HG03097 (cell line): ENCODE measurements around the gene STARD3.
"Not testable (repeated sequence)": the region's sequence is repeated elsewhere in the genome, so short reads cannot be mapped to it uniquely, and the experiment has no call there.

ENCODE experiments used
- ATAC-seq: cut with Tn5 transposase; IDR thresholded peaks from one replicate; pipeline ENCODE4 v1.9.1; 2021; ENCODE audit not compliant: unreplicated experiment, low FRiP score

Gene STARD3

DNA sequence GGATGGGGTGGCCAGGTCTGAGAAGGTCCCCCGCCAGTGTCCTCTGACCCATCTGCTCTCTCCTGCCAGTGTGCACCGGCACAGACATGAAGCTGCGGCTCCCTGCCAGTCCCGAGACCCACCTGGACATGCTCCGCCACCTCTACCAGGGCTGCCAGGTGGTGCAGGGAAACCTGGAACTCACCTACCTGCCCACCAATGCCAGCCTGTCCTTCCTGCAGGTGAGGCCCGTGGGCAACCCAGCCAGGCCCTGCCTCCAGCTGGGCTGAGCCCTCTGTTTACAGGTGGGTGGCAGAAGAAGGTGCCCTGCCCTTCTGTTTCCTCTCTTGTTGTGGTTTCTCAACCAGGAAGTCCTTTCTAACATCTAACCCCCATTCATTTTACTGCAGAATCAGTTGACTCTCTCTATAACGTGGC is 70.0 kb downstream of the STARD3 start:
- no peak for ATAC-seq

DNA sequence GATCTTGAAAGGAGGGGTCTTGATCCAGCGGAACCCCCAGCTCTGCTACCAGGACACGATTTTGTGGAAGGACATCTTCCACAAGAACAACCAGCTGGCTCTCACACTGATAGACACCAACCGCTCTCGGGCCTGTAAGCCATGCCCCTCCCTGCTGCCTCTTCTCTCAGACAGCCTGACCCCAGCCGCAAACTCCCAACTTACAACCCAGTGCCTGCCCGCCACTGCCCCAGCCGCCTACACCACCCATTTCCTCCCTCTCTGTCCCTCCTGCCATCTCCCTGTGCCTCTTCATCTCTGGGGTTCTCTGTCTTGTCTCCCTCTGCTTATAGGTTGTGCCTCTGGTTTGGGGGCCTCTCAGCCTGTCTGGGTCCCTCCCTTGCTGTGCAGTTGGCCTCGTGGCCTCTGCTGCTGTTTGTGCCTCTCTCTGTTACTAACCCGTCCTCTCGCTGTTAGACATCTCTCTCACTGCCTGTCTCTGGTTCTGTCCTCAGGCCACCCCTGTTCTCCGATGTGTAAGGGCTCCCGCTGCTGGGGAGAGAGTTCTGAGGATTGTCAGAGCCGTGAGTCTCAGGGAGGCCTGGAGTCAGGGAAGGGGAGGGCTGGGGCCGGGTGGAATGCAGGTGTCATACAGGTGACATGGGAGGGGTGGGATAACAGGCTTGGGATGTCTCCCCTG is 72.5 kb downstream of the STARD3 start:
- no peak for ATAC-seq

DNA sequence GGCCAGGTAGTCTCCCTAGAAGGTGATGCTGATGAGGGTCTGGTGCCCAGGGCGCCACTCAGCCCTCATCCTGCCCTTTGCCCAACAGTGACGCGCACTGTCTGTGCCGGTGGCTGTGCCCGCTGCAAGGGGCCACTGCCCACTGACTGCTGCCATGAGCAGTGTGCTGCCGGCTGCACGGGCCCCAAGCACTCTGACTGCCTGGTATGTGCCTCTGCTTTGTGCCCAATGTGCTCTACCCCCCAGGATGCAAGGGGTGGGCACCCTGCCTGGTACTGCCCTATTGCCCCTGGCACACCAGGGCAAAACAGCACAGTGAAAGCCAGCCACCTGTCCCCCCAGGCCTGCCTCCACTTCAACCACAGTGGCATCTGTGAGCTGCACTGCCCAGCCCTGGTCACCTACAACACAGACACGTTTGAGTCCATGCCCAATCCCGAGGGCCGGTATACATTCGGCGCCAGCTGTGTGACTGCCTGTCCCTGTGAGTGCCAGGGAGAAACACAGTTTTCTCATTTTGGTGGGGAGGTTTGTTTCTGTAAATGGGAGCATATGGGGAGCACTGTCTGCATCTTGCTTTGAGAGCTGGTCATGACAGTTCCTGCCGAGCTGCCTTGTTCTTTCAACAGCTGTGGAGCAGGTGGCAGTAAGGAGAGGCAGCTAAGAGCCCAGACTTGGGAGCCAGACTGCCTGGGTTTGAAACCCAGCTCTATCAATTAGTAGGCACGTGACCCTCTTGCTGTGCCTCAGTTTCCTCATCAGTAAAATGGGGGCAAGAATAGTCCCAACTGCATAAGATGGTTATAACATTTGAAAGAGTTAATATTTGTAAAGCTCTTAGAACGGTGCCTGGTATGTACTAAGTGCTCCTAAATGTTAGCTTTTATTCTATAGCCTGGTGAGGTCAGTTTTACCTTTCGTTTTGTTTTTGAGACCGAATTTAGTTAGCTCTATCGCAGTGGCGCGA is 73.3 kb downstream of the STARD3 start:
- no peak for ATAC-seq

DNA sequence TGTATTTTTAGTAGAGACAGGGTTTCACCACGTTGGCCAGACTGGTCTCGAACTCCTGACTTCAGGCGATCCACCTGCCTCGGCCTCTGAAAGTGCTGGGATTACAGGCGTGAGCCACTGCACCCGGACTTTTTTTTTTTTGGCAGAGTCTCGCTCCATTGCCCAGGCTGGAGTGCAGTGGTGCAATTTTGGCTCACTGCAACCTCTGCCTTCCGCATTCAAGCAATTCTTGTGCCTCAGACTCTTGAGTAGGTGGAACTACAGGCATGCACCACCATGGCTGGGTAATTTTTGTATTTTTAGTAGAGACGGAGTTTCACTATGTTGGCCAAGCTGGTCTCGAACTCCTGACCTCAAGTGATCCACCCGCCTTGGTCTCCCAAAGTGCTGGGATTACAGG is 74.1 kb downstream of the STARD3 start:
- ATAC-seq = not testable (repeated sequence)

DNA sequence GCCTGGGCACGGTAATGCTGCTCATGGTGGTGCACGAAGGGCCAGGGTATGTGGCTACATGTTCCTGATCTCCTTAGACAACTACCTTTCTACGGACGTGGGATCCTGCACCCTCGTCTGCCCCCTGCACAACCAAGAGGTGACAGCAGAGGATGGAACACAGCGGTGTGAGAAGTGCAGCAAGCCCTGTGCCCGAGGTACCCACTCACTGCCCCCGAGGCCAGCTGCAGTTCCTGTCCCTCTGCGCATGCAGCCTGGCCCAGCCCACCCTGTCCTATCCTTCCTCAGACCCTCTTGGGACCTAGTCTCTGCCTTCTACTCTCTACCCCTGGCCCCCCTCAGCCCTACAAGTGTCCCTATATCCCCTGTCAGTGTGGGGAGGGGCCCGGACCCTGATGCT is 74.9 kb downstream of the STARD3 start:
- no peak for ATAC-seq
